H9 (cell line): ENCODE results near the gene RNU1-3. TPM values are rescaled to one million over a fixed set of nuclear protein-coding genes. Genes with fewer than 3 reads are reported as not detected.
"Not testable (repeated sequence)": the region's sequence is repeated elsewhere in the genome, so short reads cannot be mapped to it uniquely, and the experiment has no call there.

Source experiments
- DNase-seq: peaks from one replicate; pipeline ENCODE4 v3.0.0-alpha.2; 2017
- H2AFZ ChIP-seq: one replicate; pipeline ENCODE4 v1.6.1; 2013; ENCODE audit warnings: mild to moderate bottlenecking, low read length, control low read depth, moderate library complexity
- H2AK5ac ChIP-seq: 2 replicates; pipeline ENCODE4 v1.6.1; 2013; ENCODE audit warnings: low read length, control low read depth, mixed read lengths; ENCODE audit not compliant: insufficient read length
- H2BK120ac ChIP-seq: one replicate; pipeline ENCODE4 v1.6.1; 2013; ENCODE audit warnings: low read depth, mild to moderate bottlenecking, low read length, control low read depth, inconsistent platforms; ENCODE audit not compliant: poor library complexity, severe bottlenecking
- H2BK12ac ChIP-seq: 2 replicates; pipeline ENCODE4 v1.6.1; 2013; ENCODE audit warnings: low read length, control low read depth, mixed read lengths, low read depth; ENCODE audit not compliant: insufficient read length
- H2BK15ac ChIP-seq: 2 replicates; pipeline ENCODE4 v1.6.1; 2013; ENCODE audit warnings: low read depth, low read length, control low read depth
- H2BK20ac ChIP-seq: one replicate; pipeline ENCODE4 v1.6.1; 2013; ENCODE audit warnings: low read depth, mild to moderate bottlenecking, low read length, control low read depth, inconsistent platforms; ENCODE audit not compliant: poor library complexity, severe bottlenecking
- H2BK5ac ChIP-seq: 2 replicates; pipeline ENCODE4 v1.6.1; 2013; ENCODE audit warnings: low read length, control low read depth, mixed read lengths; ENCODE audit not compliant: insufficient read length
- H3K14ac ChIP-seq: 2 replicates; pipeline ENCODE4 v1.6.1; 2013; ENCODE audit warnings: low read length, control low read depth; ENCODE audit not compliant: insufficient read depth
- H3K18ac ChIP-seq: 2 replicates; pipeline ENCODE4 v1.6.1; 2013; ENCODE audit warnings: low read depth, mild to moderate bottlenecking, mixed read lengths, low read length, control low read depth; ENCODE audit not compliant: insufficient read length
- H3K23ac ChIP-seq: 2 replicates; pipeline ENCODE4 v1.6.1; 2013; ENCODE audit warnings: low read length, control low read depth, mixed read lengths, low read depth; ENCODE audit not compliant: insufficient read length
- H3K23me2 ChIP-seq: 2 replicates; pipeline ENCODE4 v1.6.1; 2013; ENCODE audit warnings: low read depth, mild to moderate bottlenecking, mixed read lengths, low read length, control low read depth; ENCODE audit not compliant: insufficient read length, poor library complexity, severe bottlenecking
- H3K27ac ChIP-seq: 2 replicates; pipeline ENCODE4 v1.5.1; 2013; ENCODE audit warnings: low read length, control low read depth, mixed read lengths, low read depth; ENCODE audit not compliant: insufficient read length
- H3K27me3 ChIP-seq: 2 replicates; pipeline ENCODE4 v1.6.1; 2013; ENCODE audit warnings: low read length, control low read depth, inconsistent platforms; ENCODE audit not compliant: insufficient read depth
- H3K4ac ChIP-seq: 2 replicates; pipeline ENCODE4 v1.6.1; 2013; ENCODE audit warnings: low read depth, mild to moderate bottlenecking, control low read depth, inconsistent platforms, low read length, moderate library complexity
- H3K4me1 ChIP-seq: 2 replicates; pipeline ENCODE4 v1.6.1; 2013; ENCODE audit warnings: low read length, control low read depth, inconsistent platforms; ENCODE audit not compliant: insufficient read depth
- H3K4me2 ChIP-seq: 2 replicates; pipeline ENCODE4 v1.6.1; 2013; ENCODE audit warnings: low read length, control low read depth, mixed read lengths; ENCODE audit not compliant: insufficient read length, insufficient read depth
- H3K56ac ChIP-seq: 2 replicates; pipeline ENCODE4 v1.6.1; 2013; ENCODE audit warnings: low read depth, mild to moderate bottlenecking, mixed read lengths, low read length, control low read depth; ENCODE audit not compliant: insufficient read length
- H3K79me1 ChIP-seq: 2 replicates; pipeline ENCODE4 v1.6.1; 2013; ENCODE audit warnings: low read depth, mild to moderate bottlenecking, moderate library complexity, low read length, control low read depth, inconsistent platforms; ENCODE audit not compliant: insufficient read depth, poor library complexity, severe bottlenecking
- H3K79me2 ChIP-seq: 2 replicates; pipeline ENCODE4 v1.6.1; 2013; ENCODE audit warnings: low read length, control low read depth, inconsistent platforms; ENCODE audit not compliant: insufficient read depth
- H3K9ac ChIP-seq: 2 replicates; pipeline ENCODE4 v1.6.1; 2013; ENCODE audit warnings: low read length, control low read depth, mixed read lengths; ENCODE audit not compliant: insufficient read length; ENCODE audit errors: extremely low read depth
- H3K9me3 ChIP-seq: one replicate; pipeline ENCODE4 v1.6.1; 2013; ENCODE audit warnings: low read depth, low read length, inconsistent platforms; ENCODE audit not compliant: control insufficient read depth
- H3T11ph ChIP-seq: one replicate; pipeline ENCODE4 v1.6.1; 2013; ENCODE audit warnings: mild to moderate bottlenecking, low read length, control low read depth, inconsistent platforms
- H4K20me1 ChIP-seq: one replicate; pipeline ENCODE4 v1.6.1; 2013; ENCODE audit not compliant: control insufficient read depth, insufficient read length, insufficient read depth
- H4K5ac ChIP-seq: 2 replicates; pipeline ENCODE4 v1.6.1; 2013; ENCODE audit warnings: low read depth, mild to moderate bottlenecking, mixed read lengths, low read length, control low read depth; ENCODE audit not compliant: insufficient read length
- H4K8ac ChIP-seq: replicated peaks from 2 replicates; pipeline ENCODE4 v1.6.1; 2013; ENCODE audit warnings: low read length, control low read depth, mixed read lengths, low read depth; ENCODE audit not compliant: insufficient read length
- H4K91ac ChIP-seq: 2 replicates; pipeline ENCODE4 v1.6.1; 2013; ENCODE audit warnings: low read depth, mild to moderate bottlenecking, moderate library complexity, mixed read lengths, low read length, control low read depth; ENCODE audit not compliant: insufficient read length
- H3K27ac Mint-ChIP-seq, 3 experiments: 2 replicates in 2 of 3; 3 replicates in 1 of 3; pipeline ENCODE4 v1.8.0; 2020 to 2021; ENCODE audit warnings: mixed read lengths in 3 of 3, mild to moderate bottlenecking in 1 of 3, moderate library complexity in 1 of 3
- H3K27me3 Mint-ChIP-seq: 2 replicates; pipeline ENCODE4 v1.8.0; 2021; ENCODE audit warnings: low read depth, mild to moderate bottlenecking, moderate library complexity, mixed read lengths
- H3K36me3 Mint-ChIP-seq, 3 experiments: 2 replicates in 2 of 3; 3 replicates in 1 of 3; pipeline ENCODE4 v1.8.0; 2020 to 2021; ENCODE audit warnings: low read depth in 3 of 3, mixed read lengths in 3 of 3; ENCODE audit not compliant: insufficient read depth in 1 of 3
- H3K4me1 Mint-ChIP-seq, 2 experiments: 2 replicates each; pipeline ENCODE4 v1.8.0; 2020; ENCODE audit warnings: mixed read lengths in 2 of 2
- H3K4me3 Mint-ChIP-seq, 2 experiments: 2 replicates in 1 of 2; 3 replicates in 1 of 2; pipeline ENCODE4 v1.8.0; 2020 to 2021; ENCODE audit warnings: mild to moderate bottlenecking in 2 of 2, mixed read lengths in 2 of 2, moderate library complexity in 1 of 2
- H3K9me3 Mint-ChIP-seq, 2 experiments: 2 replicates in 1 of 2; 3 replicates in 1 of 2; pipeline ENCODE4 v1.8.0; 2020; ENCODE audit warnings: mild to moderate bottlenecking in 2 of 2, mixed read lengths in 2 of 2, moderate library complexity in 1 of 2
- WGBS: extraction: QIAGEN DNeasy Blood & Tissue Kit; methylation state at CpG from one replicate; pipeline ENCODE4 v1.1.7; 2013; ENCODE audit warnings: missing lambda C conversion rate, low lambda C conversion rate, mixed read lengths; ENCODE audit not compliant: insufficient read length; ENCODE audit errors: extremely low coverage; 5-methylcytosine and 5-hydroxymethylcytosine counted together
- total RNA-seq: library from RNA; stranded (reverse); gene quantifications from 2 replicates; pipeline ENCODE4 v1.2.1, GENCODE V29; 2021

The RNU1-3 gene
- total RNA-seq, 1 experiment from 2014 or later, result 2,051 TPM

DNA sequence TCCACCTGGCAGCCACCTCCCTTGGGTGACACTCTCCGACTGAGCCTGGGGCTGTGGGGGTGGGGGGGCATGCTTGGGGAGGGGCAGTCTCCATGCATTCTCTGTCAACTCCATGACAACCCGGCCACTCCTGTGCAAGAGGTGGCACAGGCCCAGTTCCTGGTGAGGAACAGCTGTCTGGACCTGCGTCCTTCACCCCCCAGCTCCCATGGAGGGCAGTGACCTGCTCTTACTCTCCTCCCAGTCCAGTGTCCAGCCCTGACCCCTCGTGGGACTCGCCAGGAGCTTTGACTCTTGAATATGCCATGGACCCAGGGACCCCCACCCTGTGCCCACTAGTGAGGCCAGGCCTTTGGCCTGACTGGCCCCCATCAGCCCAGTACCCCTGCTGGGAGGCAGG, 35.5 kb upstream of the RNU1-3 start:
- not testable (repeated sequence) for H3K9me3 ChIP-seq, H3K79me2 ChIP-seq, H3K4me1 Mint-ChIP-seq, H4K91ac ChIP-seq, H2BK20ac ChIP-seq, H4K8ac ChIP-seq, H3K27ac ChIP-seq, H2BK120ac ChIP-seq, H3T11ph ChIP-seq, H3K4me3 Mint-ChIP-seq, H3K23ac ChIP-seq, H2AK5ac ChIP-seq, H3K79me1 ChIP-seq, H3K4me1 ChIP-seq, DNase-seq, H3K27me3 Mint-ChIP-seq, H3K4me2 ChIP-seq, H2BK5ac ChIP-seq, H3K9me3 Mint-ChIP-seq, H3K23me2 ChIP-seq, H2AFZ ChIP-seq, H3K4ac ChIP-seq, H3K36me3 Mint-ChIP-seq, H3K9ac ChIP-seq, H3K14ac ChIP-seq, H4K5ac ChIP-seq, H2BK12ac ChIP-seq, H3K27me3 ChIP-seq, H3K18ac ChIP-seq, H3K56ac ChIP-seq, H3K27ac Mint-ChIP-seq, H2BK15ac ChIP-seq, H4K20me1 ChIP-seq
- no CpG with 5 or more reads among the region's 5 CpGs for WGBS

DNA sequence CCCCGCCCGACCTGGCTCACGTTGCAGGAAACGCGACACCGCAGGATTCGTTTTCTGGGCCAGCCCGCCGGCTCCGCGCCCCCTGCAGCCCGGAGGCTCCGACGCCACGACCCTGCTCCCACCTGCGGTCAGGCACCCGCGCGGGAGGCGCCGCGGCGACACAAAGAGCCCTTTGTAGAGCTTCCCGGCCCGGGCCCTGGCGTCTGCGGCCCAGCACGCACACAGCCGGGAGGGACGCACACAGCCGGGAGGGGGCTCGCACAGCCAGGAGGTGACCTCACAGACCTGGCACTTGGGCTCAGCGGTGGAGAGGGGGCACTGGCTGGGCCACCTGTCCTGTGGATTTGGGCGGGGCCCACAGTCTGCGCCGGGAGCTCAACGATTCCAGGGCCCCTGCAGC, 34.4 kb upstream of the RNU1-3 start:
- H2BK5ac ChIP-seq, H3K27me3 ChIP-seq, H4K20me1 ChIP-seq, H3K79me2 ChIP-seq, H3K4ac ChIP-seq, H3K56ac ChIP-seq, H2AK5ac ChIP-seq, H2BK12ac ChIP-seq, H2BK20ac ChIP-seq, H3K27ac Mint-ChIP-seq, H3T11ph ChIP-seq, DNase-seq, H3K23me2 ChIP-seq, H3K79me1 ChIP-seq, H3K9me3 Mint-ChIP-seq, H3K27me3 Mint-ChIP-seq, H2BK15ac ChIP-seq, H4K5ac ChIP-seq, H3K18ac ChIP-seq, H3K27ac ChIP-seq, H4K8ac ChIP-seq, H3K9me3 ChIP-seq, H2BK120ac ChIP-seq, H3K36me3 Mint-ChIP-seq, H2AFZ ChIP-seq, H3K14ac ChIP-seq, H3K4me1 Mint-ChIP-seq, H4K91ac ChIP-seq, H3K4me2 ChIP-seq, H3K4me3 Mint-ChIP-seq, H3K23ac ChIP-seq, H3K9ac ChIP-seq, H3K4me1 ChIP-seq: not testable (repeated sequence)
- whole genome bisulfite sequencing, result no CpG with 5 or more reads among the region's 37 CpGs
